Panc1 (cell line): ENCODE measurements around the gene DENND10. TPM values are rescaled to one million over a fixed set of nuclear protein-coding genes. Genes with fewer than 3 reads are reported as not detected.

ENCODE experiments used
- ATAC-seq: fragments of 200-7000 bp; cut with Tn5 transposase; 2 replicates; pipeline ENCODE4 v1.9.1; 2020; ENCODE audit warnings: mild to moderate bottlenecking, moderate library complexity
- BruUV-seq: library from RNA; stranded (reverse); fragments of 400-500 nt; replicated peaks from 2 replicates; lab custom pipeline; 2021; lab: Mats Ljungman, UMichigan
- CTCF ChIA-PET: fragments of 300-600 bp; sonication (Branson Sonifier 250); formaldehyde crosslinking; loops from one replicate; lab custom pipeline; 2022; ENCODE audit warnings: antibody characterized with exemption; lab: Charles Lee
- POLR2A ChIA-PET: fragments of 300-600 bp; sonication (Branson Sonifier 250); formaldehyde crosslinking; loops from one replicate; lab custom pipeline; 2022; ENCODE audit warnings: antibody characterized with exemption; lab: Charles Lee
- DNase-seq: peaks from one replicate; pipeline ENCODE4 v3.0.0-alpha.2; 2010; ENCODE audit warnings: low read depth, low spot score
- H3K27ac ChIP-seq: 2 replicates; pipeline ENCODE4 v1.5.1; 2011; ENCODE audit warnings: mild to moderate bottlenecking, low read length, inconsistent platforms
- H3K27me3 ChIP-seq: fragments of 200-500 bp; sonication (Bioruptor generic); 2 replicates; pipeline ENCODE4 v1.6.0; 2014; ENCODE audit warnings: low read length, inconsistent platforms; ENCODE audit not compliant: control insufficient read depth, insufficient read depth
- H3K36me3 ChIP-seq: fragments of 200-500 bp; sonication (Bioruptor generic); 2 replicates; pipeline ENCODE4 v1.5.1; 2014; ENCODE audit warnings: inconsistent platforms, mild to moderate bottlenecking, low read length, moderate library complexity; ENCODE audit not compliant: control insufficient read depth, insufficient read depth
- H3K4me1 ChIP-seq: 2 replicates; pipeline ENCODE4 v1.5.1; 2011; ENCODE audit warnings: inconsistent platforms, mild to moderate bottlenecking, low read length, moderate library complexity; ENCODE audit not compliant: control insufficient read depth, insufficient read depth
- H3K4me3 ChIP-seq, 2 experiments: 2 replicates each; pipeline ENCODE4 v1.5.1; 2011 to 2012; ENCODE audit warnings: low read depth in 2 of 2, low read length in 2 of 2, mild to moderate bottlenecking in 2 of 2, inconsistent platforms in 1 of 2, moderate library complexity in 1 of 2
- H3K9me3 ChIP-seq: fragments of 200-500 bp; sonication (Bioruptor generic); 2 replicates; pipeline ENCODE4 v1.5.1; 2014; ENCODE audit warnings: low read depth, mild to moderate bottlenecking, inconsistent platforms, low read length, moderate library complexity; ENCODE audit not compliant: control insufficient read depth, insufficient read depth
- POLR2AphosphoS5 ChIP-seq: IDR thresholded peaks from 2 replicates; pipeline ENCODE4 v1.6.1; 2012; ENCODE audit warnings: mild to moderate bottlenecking, low read depth, low read length, moderate library complexity
- SIN3A ChIP-seq: IDR thresholded peaks from 2 replicates; pipeline ENCODE4 v1.6.1; 2012; ENCODE audit warnings: low read depth, mild to moderate bottlenecking, low read length, moderate library complexity, borderline replicate concordance; ENCODE audit not compliant: insufficient read depth
- TCF7L2 ChIP-seq: IDR thresholded peaks from 2 replicates; pipeline ENCODE4 v1.6.1; 2011; ENCODE audit warnings: mild to moderate bottlenecking, low read depth, low read length, inconsistent platforms
- in situ Hi-C: cut with HindIII; loops from 2 replicates; pipeline ENCODE4 v1.10.0; 2016; ENCODE audit warnings: low sequenced_read_pairs, low pct_unique_long_range_greater_than_20kb
- intact Hi-C: fragments of 100-400 bp; cut with micrococcal nuclease; formaldehyde crosslinking; loops from one replicate; pipeline ENCODE4 v1.10.0; 2022; ENCODE audit not compliant: unreplicated experiment
- total RNA-seq: library from RNA; stranded (reverse); gene quantifications from one replicate; pipeline ENCODE4 v1.2.1, GENCODE V29; 2021; ENCODE audit not compliant: unreplicated experiment
- TF ChIP-seq, protein P1 (sequence below), 2 experiments: IDR thresholded peaks; 2 replicates each; pipeline ENCODE4 v1.6.1; 2011 to 2012; ENCODE audit warnings: low read depth in 2 of 2, control low read depth in 1 of 2, low read length in 1 of 2, mild to moderate bottlenecking in 1 of 2, moderate library complexity in 1 of 2; ENCODE audit not compliant: insufficient read depth in 1 of 2
- TF ChIP-seq, protein P2 (sequence below): fragments of 450-650 bp; IDR thresholded peaks from 2 replicates; pipeline ENCODE4 v1.5.1; 2017; ENCODE audit warnings: mild to moderate bottlenecking

The DENND10 gene
- total RNA-seq, 1 experiment from 2014 or later: 72.8 TPM

DNA sequence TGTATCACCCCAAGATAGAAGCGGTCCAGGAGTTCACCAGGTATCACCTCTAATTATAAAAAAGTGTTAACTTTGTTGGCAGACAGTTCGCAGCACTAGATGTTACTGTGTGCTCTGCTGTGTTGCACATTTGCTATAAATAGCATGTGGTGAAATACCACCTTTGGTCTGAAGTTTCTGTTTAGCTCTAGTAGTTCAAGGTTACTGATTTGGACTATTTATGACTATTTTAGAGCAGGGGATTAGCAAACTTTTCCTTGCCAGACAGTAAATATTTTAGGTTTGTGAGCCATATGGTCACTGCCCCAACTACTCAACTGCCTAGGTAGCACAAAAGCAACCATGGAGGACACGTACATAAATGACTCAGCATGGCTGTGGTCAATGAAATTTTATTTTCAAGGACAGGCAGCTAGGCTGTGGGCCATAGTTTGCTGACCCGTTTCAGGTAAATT lies 16.5 kb downstream of the DENND10 start:
- Histone ChIP-seq H3K9me3 (no peaks in the 10 kb centered on the region), H3K4me3 (no peak overlapping the region), H3K27me3 (no peaks in the 10 kb centered on the region), H3K4me1 (no peaks in the 10 kb centered on the region), H3K27ac (no peak overlapping the region), H3K36me3 (peaks cover 5% of the 10 kb centered on the region)
- CTCF ChIA-PET: no interaction called here
- POLR2A ChIA-PET: no interaction called here
- intact Hi-C loops (no loop called here), in situ Hi-C loops (no loop called here)
- no TSS peak for BruUV-seq
- no peak for TF ChIP-seq SIN3A
- TF ChIP-seq, protein P1, sequence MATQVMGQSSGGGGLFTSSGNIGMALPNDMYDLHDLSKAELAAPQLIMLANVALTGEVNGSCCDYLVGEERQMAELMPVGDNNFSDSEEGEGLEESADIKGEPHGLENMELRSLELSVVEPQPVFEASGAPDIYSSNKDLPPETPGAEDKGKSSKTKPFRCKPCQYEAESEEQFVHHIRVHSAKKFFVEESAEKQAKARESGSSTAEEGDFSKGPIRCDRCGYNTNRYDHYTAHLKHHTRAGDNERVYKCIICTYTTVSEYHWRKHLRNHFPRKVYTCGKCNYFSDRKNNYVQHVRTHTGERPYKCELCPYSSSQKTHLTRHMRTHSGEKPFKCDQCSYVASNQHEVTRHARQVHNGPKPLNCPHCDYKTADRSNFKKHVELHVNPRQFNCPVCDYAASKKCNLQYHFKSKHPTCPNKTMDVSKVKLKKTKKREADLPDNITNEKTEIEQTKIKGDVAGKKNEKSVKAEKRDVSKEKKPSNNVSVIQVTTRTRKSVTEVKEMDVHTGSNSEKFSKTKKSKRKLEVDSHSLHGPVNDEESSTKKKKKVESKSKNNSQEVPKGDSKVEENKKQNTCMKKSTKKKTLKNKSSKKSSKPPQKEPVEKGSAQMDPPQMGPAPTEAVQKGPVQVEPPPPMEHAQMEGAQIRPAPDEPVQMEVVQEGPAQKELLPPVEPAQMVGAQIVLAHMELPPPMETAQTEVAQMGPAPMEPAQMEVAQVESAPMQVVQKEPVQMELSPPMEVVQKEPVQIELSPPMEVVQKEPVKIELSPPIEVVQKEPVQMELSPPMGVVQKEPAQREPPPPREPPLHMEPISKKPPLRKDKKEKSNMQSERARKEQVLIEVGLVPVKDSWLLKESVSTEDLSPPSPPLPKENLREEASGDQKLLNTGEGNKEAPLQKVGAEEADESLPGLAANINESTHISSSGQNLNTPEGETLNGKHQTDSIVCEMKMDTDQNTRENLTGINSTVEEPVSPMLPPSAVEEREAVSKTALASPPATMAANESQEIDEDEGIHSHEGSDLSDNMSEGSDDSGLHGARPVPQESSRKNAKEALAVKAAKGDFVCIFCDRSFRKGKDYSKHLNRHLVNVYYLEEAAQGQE (IDR thresholded peaks at IDR 0.05; ENCODE audit: insufficient read depth in 1 of 2, low read depth in 2 of 2, low read length in 1 of 2): no peak
- TF ChIP-seq, protein P2, sequence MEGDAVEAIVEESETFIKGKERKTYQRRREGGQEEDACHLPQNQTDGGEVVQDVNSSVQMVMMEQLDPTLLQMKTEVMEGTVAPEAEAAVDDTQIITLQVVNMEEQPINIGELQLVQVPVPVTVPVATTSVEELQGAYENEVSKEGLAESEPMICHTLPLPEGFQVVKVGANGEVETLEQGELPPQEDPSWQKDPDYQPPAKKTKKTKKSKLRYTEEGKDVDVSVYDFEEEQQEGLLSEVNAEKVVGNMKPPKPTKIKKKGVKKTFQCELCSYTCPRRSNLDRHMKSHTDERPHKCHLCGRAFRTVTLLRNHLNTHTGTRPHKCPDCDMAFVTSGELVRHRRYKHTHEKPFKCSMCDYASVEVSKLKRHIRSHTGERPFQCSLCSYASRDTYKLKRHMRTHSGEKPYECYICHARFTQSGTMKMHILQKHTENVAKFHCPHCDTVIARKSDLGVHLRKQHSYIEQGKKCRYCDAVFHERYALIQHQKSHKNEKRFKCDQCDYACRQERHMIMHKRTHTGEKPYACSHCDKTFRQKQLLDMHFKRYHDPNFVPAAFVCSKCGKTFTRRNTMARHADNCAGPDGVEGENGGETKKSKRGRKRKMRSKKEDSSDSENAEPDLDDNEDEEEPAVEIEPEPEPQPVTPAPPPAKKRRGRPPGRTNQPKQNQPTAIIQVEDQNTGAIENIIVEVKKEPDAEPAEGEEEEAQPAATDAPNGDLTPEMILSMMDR: no peak
- TF ChIP-seq TCF7L2: no peak
- DNase-seq (no peak), ATAC-seq (no peak)

DNA sequence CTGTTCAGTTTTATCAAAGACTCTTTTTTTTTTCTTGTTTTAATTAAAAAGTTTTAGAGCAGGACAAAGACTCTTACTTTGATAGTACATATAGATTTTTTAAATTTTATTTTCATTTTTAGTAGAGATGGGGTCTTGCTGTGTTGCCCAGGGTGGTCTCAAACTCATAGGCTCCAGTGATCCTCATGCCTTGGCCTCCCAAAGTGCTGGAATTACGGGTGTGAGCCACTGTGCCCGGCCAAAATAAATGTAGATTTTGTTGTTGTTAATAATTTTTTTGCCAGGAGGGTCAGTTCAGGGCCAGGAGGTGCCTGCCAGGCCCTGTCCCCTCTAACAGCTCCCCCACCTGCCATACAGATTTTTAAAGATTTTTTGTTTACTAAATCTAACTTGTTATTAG lies 17.0 kb downstream of the DENND10 start:
- POLR2A ChIA-PET: no interaction called here
- BruUV-seq: no TSS peak
- in situ Hi-C loops (no loop called here), intact Hi-C loops (no loop called here)
- Histone ChIP-seq H3K27me3 (no peaks in the 10 kb centered on the region), H3K36me3 (peaks cover 5% of the 10 kb centered on the region), H3K4me1 (no peaks in the 10 kb centered on the region), H3K27ac (no peak overlapping the region), H3K9me3 (no peaks in the 10 kb centered on the region), H3K4me3 (no peak overlapping the region)
- CTCF ChIA-PET: no interaction called here
- TF ChIP-seq POLR2AphosphoS5: no peak
- TF ChIP-seq SIN3A: no peak
- TF ChIP-seq TCF7L2: no peak
- TF ChIP-seq, protein P1 (IDR thresholded peaks at IDR 0.05; ENCODE audit: insufficient read depth in 1 of 2, low read depth in 2 of 2, low read length in 1 of 2): no peak
- TF ChIP-seq, protein P2: no peak
- DNase-seq: no peak
- ATAC-seq: no peak
